Spleen (tissue), 11 donors: ENCODE measurements around the gene ECT2L. TPM values are rescaled to one million over a fixed set of nuclear protein-coding genes. Genes with fewer than 3 reads are reported as not detected.

Source experiments
- DNase-seq: peaks from one replicate; pipeline ENCODE4 v3.0.0-alpha.2; 2020
- H3K27ac ChIP-seq, 8 donors: fragments of 200-600 bp; sonication (generic) in 7 of 8; 1 replicate in 4 of 8; 2 replicates in 4 of 8; pipeline versions ENCODE4 v1.5.0 to v1.8.0; 2016 to 2021; ENCODE audit warnings: inconsistent platforms in 4 of 8, mild to moderate bottlenecking in 4 of 8, moderate library complexity in 1 of 8
- H3K27me3 ChIP-seq, 7 donors: fragments of 200-600 bp; sonication (generic) in 6 of 7; replicated peaks in 1 of 7; 1 replicate in 4 of 7; 2 replicates in 3 of 7; pipeline versions ENCODE4 v1.5.0 to v1.8.0; 2016 to 2021; ENCODE audit warnings: inconsistent platforms in 3 of 7, mild to moderate bottlenecking in 1 of 7
- H3K36me3 ChIP-seq, 6 donors: fragments of 200-600 bp; sonication (generic) in 5 of 6; 1 replicate in 4 of 6; 2 replicates in 2 of 6; pipeline versions ENCODE4 v1.5.0 to v1.8.0; 2016 to 2021; ENCODE audit warnings: inconsistent platforms in 2 of 6
- H3K4me1 ChIP-seq, 6 donors: fragments of 200-600 bp; sonication (generic) in 5 of 6; 1 replicate in 3 of 6; 2 replicates in 3 of 6; pipeline versions ENCODE4 v1.5.0 to v1.8.0; 2016 to 2021; ENCODE audit warnings: inconsistent platforms in 3 of 6
- H3K4me3 ChIP-seq, 8 donors: fragments of 200-600 bp; sonication (generic) in 7 of 8; 1 replicate in 4 of 8; 2 replicates in 4 of 8; pipeline versions ENCODE4 v1.5.0 to v1.8.0; 2016 to 2021; ENCODE audit warnings: inconsistent platforms in 4 of 8, mild to moderate bottlenecking in 4 of 8, moderate library complexity in 2 of 8
- H3K9me3 ChIP-seq, 8 donors: fragments of 200-600 bp; sonication (generic) in 7 of 8; 1 replicate in 4 of 8; 2 replicates in 4 of 8; pipeline versions ENCODE4 v1.5.0 to v1.8.0; 2016 to 2021; ENCODE audit warnings: inconsistent platforms in 4 of 8
- POLR2A ChIP-seq, 3 donors: fragments of 450-650 bp; IDR thresholded peaks; one replicate each; pipeline ENCODE4 v1.5.1; 2017; ENCODE audit warnings: antibody characterized with exemption in 3 of 3, mild to moderate bottlenecking in 1 of 3
- POLR2AphosphoS5 ChIP-seq, 3 donors: sonication (generic); formaldehyde crosslinking; IDR thresholded peaks; one replicate each; pipeline ENCODE4 v1.5.1; 2017; ENCODE audit warnings: antibody characterized with exemption in 3 of 3
- WGBS, 5 donors: extraction: QIAGEN DNeasy Blood & Tissue Kit in 3 of 5; methylation state at CpG; one replicate each; pipeline versions ENCODE4 v1.1.5 to v1.1.7; 2013 to 2018; 5-methylcytosine and 5-hydroxymethylcytosine counted together
- intact Hi-C: fragments of 100-400 bp; cut with DNase I; formaldehyde crosslinking; loops from one replicate; pipeline ENCODE4 v1.15.0; 2023; ENCODE audit warnings: low total_unique reads
- polyA plus RNA-seq, 3 donors: library from polyadenylated mRNA; stranded (reverse); fragments of 200-250 nt; gene quantifications; one replicate each; pipeline ENCODE4 v1.2.1, GENCODE V29; 2013
- total RNA-seq, 7 donors: library from RNA; depleted of rRNA in 3 of 7; stranded (reverse); fragments of >200 nt in 3 of 7; fragmentation: NEBNext Ultra II Directional in 4 of 7; extraction: Animal tissue kit (Norgen Biotek cat#: 25700) in 4 of 7; gene quantifications; one replicate each; pipeline versions ENCODE4 v1.1.0 to v1.2.1, GENCODE V29; 2016 to 2021
- TF ChIP-seq, protein P1 (sequence below), 11 experiments: fragments of 200-600 bp in 7 of 11; fragments of 450-650 bp in 4 of 11; sonication (generic) in 4 of 11; IDR thresholded peaks in 8 of 11; conservative IDR thresholded peaks in 3 of 11; 1 replicate in 7 of 11; 2 replicates in 4 of 11; pipeline versions ENCODE4 v1.4.0 to v1.8.0; 2016 to 2021; ENCODE audit warnings: antibody characterized with exemption in 11 of 11, inconsistent platforms in 4 of 11, mild to moderate bottlenecking in 1 of 11
- donor health status: healthy with polysubstance abuse.
- donor health status: DM: no; HTN: no; CAD: no; lungs with moderate emphysema.
- donor health status: DM: no; HTN: no; CAD: no.
- donor health status: Bipolar disorder and iron deficiency.
- donor health status: healthy.
- donor health status: DM: no; HTN: no; CAD: no.
- donor health status: DM: yes; HTN: yes; CAD: no.

The ECT2L gene
- total and polyA plus RNA-seq, 10 donors = 0.12 to 0.17 (median 0.13) TPM; not detected in 7

DNA sequence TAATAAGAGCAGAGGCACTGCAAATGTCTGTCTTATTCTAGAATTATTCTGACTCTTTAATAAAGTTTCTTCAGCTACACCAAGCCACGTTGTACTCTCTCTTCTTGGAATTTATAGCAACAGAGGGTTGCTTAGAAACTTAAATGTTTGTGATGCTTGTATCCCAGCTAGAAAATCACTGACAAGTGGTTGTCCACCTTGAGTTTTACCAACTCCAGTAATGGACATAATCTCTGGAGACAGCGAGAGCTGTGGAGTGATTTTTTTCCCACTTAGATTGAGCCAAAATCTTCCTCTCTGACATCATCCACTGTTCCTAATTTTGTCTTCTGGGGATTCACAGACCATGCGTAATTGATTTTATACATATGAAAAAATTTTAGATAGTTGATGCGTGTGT lies 8.0 kb downstream of the ECT2L start:
- Histone ChIP-seq H3K4me3 (no peak overlapping the region), H3K27ac (no peak overlapping the region), H3K36me3 (no peaks in the 10 kb centered on the region), H3K27me3 (no peaks in the 10 kb centered on the region), H3K4me1 (peaks cover 0 to 4% (median 0%) of the 10 kb centered on the region in 6 donors), H3K9me3 (no peaks in the 10 kb centered on the region)
- 82 to 91% (median 87%) methylated on average over 4 of the region's 4 CpGs for WGBS, 5 donors
- intact Hi-C loops = no loop called here
- TF ChIP-seq POLR2AphosphoS5 (IDR thresholded peaks at IDR 0.05) (no peak), POLR2A (IDR thresholded peaks at IDR 0.05) (no peak)
- TF ChIP-seq, protein P1, sequence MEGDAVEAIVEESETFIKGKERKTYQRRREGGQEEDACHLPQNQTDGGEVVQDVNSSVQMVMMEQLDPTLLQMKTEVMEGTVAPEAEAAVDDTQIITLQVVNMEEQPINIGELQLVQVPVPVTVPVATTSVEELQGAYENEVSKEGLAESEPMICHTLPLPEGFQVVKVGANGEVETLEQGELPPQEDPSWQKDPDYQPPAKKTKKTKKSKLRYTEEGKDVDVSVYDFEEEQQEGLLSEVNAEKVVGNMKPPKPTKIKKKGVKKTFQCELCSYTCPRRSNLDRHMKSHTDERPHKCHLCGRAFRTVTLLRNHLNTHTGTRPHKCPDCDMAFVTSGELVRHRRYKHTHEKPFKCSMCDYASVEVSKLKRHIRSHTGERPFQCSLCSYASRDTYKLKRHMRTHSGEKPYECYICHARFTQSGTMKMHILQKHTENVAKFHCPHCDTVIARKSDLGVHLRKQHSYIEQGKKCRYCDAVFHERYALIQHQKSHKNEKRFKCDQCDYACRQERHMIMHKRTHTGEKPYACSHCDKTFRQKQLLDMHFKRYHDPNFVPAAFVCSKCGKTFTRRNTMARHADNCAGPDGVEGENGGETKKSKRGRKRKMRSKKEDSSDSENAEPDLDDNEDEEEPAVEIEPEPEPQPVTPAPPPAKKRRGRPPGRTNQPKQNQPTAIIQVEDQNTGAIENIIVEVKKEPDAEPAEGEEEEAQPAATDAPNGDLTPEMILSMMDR (IDR thresholded peaks at IDR 0.05 in 8 of 11, conservative IDR thresholded peaks at IDR 0.05 in 3 of 11) = no peak
- DNase-seq = no peak

DNA sequence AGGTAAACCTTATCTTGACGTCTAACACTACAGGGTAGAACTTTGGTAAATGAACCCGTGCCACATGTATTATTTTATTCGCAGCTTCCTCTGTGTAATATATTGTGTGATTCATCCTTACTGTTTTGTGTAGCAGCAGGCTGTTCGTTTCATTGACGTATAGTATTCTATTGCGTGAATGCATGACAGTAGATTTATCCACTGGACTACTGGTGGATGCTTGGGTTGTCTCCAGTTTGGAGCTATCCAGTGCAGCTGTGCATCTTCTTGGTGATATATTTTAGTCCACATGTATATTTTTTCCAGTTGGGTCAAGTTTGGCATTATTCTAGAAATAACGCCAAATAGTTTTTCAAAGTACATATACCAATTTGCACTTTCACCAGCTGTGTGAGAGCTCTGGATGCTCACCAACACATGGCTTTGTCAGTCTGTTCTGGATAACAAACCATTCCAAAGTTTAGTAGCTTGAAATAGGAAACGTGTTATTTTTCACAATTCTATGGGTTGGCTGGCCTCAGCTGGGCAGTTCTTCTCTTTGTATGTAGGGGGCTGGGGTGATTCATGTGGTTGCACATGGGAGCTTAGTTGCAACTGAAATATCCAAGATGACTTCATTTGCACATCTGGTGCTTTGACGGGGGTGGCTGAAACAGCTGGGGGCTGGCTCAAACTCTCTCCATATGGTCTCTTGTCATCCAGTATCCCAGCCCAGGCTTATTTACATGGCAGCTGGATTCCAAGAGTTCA lies 9.3 kb downstream of the ECT2L start:
- intact Hi-C loops = no loop called here
- Histone ChIP-seq H3K27ac (no peak overlapping the region), H3K9me3 (no peaks in the 10 kb centered on the region), H3K4me1 (peaks cover 0 to 4% (median 0%) of the 10 kb centered on the region in 6 donors), H3K36me3 (no peaks in the 10 kb centered on the region), H3K27me3 (no peaks in the 10 kb centered on the region), H3K4me3 (no peak overlapping the region)
- WGBS, 5 donors = 87 to 93% (median 91%) methylated on average over 9 of the region's 9 CpGs
- no peak for DNase-seq
- TF ChIP-seq, protein P1 (IDR thresholded peaks at IDR 0.05 in 8 of 11, conservative IDR thresholded peaks at IDR 0.05 in 3 of 11) = no peak
- TF ChIP-seq POLR2A (IDR thresholded peaks at IDR 0.05) = no peak

DNA sequence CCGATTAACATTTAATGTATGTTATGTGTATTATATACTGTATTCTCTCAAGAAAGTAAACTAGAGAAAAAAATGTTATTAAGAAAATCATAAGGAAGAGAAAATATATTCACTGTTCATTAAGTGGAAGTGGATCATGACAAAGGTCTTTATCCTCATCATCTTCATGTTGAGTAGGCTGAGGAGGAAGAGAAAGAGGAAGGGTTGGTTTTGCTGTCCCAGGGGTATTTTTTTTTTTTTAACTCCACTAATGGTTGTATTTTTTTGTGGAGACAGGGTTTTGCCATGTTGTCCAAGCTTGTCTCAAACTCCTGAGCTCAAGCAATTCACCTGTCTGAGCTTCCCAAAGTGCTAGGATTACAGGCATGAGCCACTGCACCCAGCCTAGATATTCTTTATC lies 11.0 kb downstream of the ECT2L start:
- 97 to 100% (median 98%) methylated on average over 1 of the region's 1 CpG for WGBS, 5 donors
- H3K9me3 ChIP-seq = no peaks in the 10 kb centered on the region

DNA sequence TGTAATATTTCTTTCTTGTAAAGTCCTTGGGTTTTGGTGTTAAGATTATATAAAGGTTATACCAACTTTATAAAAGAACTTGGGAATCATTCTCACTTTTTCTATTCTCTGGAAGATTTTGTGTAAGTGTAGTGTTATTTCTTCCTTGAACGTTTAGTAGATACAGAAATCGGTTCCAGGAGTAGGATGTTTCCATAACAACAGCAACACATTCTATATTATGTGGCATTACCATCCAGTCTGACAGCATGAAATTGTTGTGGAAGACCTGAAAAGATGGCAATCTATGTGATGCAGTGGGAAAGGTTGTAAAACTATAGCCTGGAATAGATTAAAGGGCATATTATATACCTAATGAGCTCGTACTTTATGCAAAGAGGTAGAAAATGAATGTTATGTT lies 13.8 kb downstream of the ECT2L start:
- TF ChIP-seq POLR2A (IDR thresholded peaks at IDR 0.05) = no peak
- no peak for TF ChIP-seq POLR2AphosphoS5 (IDR thresholded peaks at IDR 0.05)
- TF ChIP-seq, protein P1 (IDR thresholded peaks at IDR 0.05 in 8 of 11, conservative IDR thresholded peaks at IDR 0.05 in 3 of 11) = no peak
- DNase-seq = no peak
- intact Hi-C loops = no loop called here
- Histone ChIP-seq H3K4me3 (no peak overlapping the region), H3K36me3 (no peaks in the 10 kb centered on the region), H3K9me3 (no peaks in the 10 kb centered on the region), H3K4me1 (peaks cover 0 to 4% (median 0%) of the 10 kb centered on the region in 6 donors), H3K27me3 (no peaks in the 10 kb centered on the region), H3K27ac (no peak overlapping the region)
- 87 to 94% (median 88%) methylated on average over 3 of the region's 3 CpGs for WGBS, 5 donors

More for the DNA sequence above, 11.0 kb downstream of the ECT2L start:
- no peak for DNase-seq
- Histone ChIP-seq H3K4me3 (no peak overlapping the region), H3K36me3 (no peaks in the 10 kb centered on the region), H3K27ac (no peak overlapping the region), H3K27me3 (no peaks in the 10 kb centered on the region), H3K4me1 (peaks cover 0 to 4% (median 0%) of the 10 kb centered on the region in 6 donors)
- TF ChIP-seq, protein P1 (IDR thresholded peaks at IDR 0.05 in 8 of 11, conservative IDR thresholded peaks at IDR 0.05 in 3 of 11) = no peak
- TF ChIP-seq POLR2A (IDR thresholded peaks at IDR 0.05) (no peak), POLR2AphosphoS5 (IDR thresholded peaks at IDR 0.05) (no peak)
- intact Hi-C loops = no loop called here
